Activated CD4-positive, alpha-beta T cell treated with anti-CD3 and anti-CD28 coated beads, Interleukin-2, amount 10 ng/mL, durations not matched to agents 7 days and 5 days (primary cell): Measurements from ENCODE around the gene MFAP3L. TPM values are rescaled to one million over a fixed set of nuclear protein-coding genes. Genes with fewer than 3 reads are reported as not detected.

Source experiments
- total RNA-seq, 2 experiments: library from RNA; stranded (reverse); gene quantifications; one replicate each; pipeline ENCODE4 v1.2.3, GENCODE V29; 2021

Gene MFAP3L
- total RNA-seq, 2 experiments from 2014 or later = 0.27 to 0.35 TPM

Other genes starting within 250 kb of the MFAP3L start
- not detected for gene AADAT, start 63.6 kb upstream of the MFAP3L start, total RNA-seq